Liver (tissue), 9 donors: ENCODE results near the gene DDX59. TPM values are rescaled to one million over a fixed set of nuclear protein-coding genes. Genes with fewer than 3 reads are reported as not detected.

Experiments used
- DNase-seq: peaks from one replicate; pipeline ENCODE4 v3.0.0-alpha.2; 2017; ENCODE audit warnings: low spot score
- H3K27ac ChIP-seq, 2 donors: one replicate each; pipeline ENCODE4 v1.7.0; 2013; ENCODE audit warnings: inconsistent platforms in 2 of 2, low read length in 2 of 2, control low read depth in 1 of 2, low read depth in 1 of 2, mild to moderate bottlenecking in 1 of 2
- H3K27me3 ChIP-seq, 4 donors: one replicate each; pipeline versions ENCODE4 v1.6.1 to v1.7.0; 2013; ENCODE audit warnings: low read length in 3 of 4, inconsistent platforms in 1 of 4, mild to moderate bottlenecking in 1 of 4, moderate library complexity in 1 of 4; ENCODE audit not compliant: control insufficient read depth in 4 of 4, insufficient read depth in 4 of 4
- H3K36me3 ChIP-seq, 4 donors: one replicate each; pipeline versions ENCODE4 v1.6.1 to v1.7.0; 2013; ENCODE audit warnings: low read length in 3 of 4, mild to moderate bottlenecking in 3 of 4, low read depth in 1 of 4, moderate library complexity in 1 of 4; ENCODE audit not compliant: control insufficient read depth in 4 of 4, insufficient read depth in 3 of 4
- H3K4me1 ChIP-seq, 4 donors: one replicate each; pipeline versions ENCODE4 v1.6.1 to v1.7.0; 2013; ENCODE audit warnings: low read length in 3 of 4, mild to moderate bottlenecking in 3 of 4, moderate library complexity in 1 of 4; ENCODE audit not compliant: control insufficient read depth in 4 of 4, insufficient read depth in 4 of 4
- H3K4me3 ChIP-seq, 3 donors: one replicate each; pipeline versions ENCODE4 v1.6.1 to v1.7.0; 2013; ENCODE audit warnings: low read length in 3 of 3, control low read depth in 1 of 3, low read depth in 1 of 3, mild to moderate bottlenecking in 1 of 3
- H3K9ac ChIP-seq, 2 donors: one replicate each; pipeline ENCODE4 v1.7.0; 2013; ENCODE audit warnings: low read length in 2 of 2, mild to moderate bottlenecking in 2 of 2, moderate library complexity in 2 of 2, control low read depth in 1 of 2, low read depth in 1 of 2
- H3K9me3 ChIP-seq, 4 donors: one replicate each; pipeline versions ENCODE4 v1.6.1 to v1.7.0; 2013; ENCODE audit warnings: low read length in 3 of 4; ENCODE audit not compliant: control insufficient read depth in 4 of 4
- EGR1 ChIP-seq, 2 donors: IDR thresholded peaks; 2 replicates each; pipeline ENCODE4 v1.6.1; 2016 to 2018; ENCODE audit warnings: antibody characterized with exemption in 2 of 2, low read depth in 2 of 2
- FOXA2 ChIP-seq: IDR thresholded peaks from 2 replicates; pipeline ENCODE4 v1.6.1; 2016; ENCODE audit warnings: antibody characterized with exemption
- GABPA ChIP-seq, 2 donors: IDR thresholded peaks in 1 of 2; conservative IDR thresholded peaks in 1 of 2; 2 replicates each; pipeline ENCODE4 v1.6.1; 2016; ENCODE audit warnings: antibody characterized with exemption in 2 of 2, mild to moderate bottlenecking in 1 of 2, moderate library complexity in 1 of 2
- HNF4A ChIP-seq, 2 donors: conservative IDR thresholded peaks; 2 replicates each; pipeline ENCODE4 v1.6.1; 2016; ENCODE audit warnings: antibody characterized with exemption in 2 of 2, mild to moderate bottlenecking in 2 of 2
- HNF4G ChIP-seq: IDR thresholded peaks from 2 replicates; pipeline ENCODE4 v1.6.1; 2016; ENCODE audit warnings: antibody characterized with exemption
- JUND ChIP-seq, 2 donors: IDR thresholded peaks; 2 replicates each; pipeline ENCODE4 v1.6.1; 2016; ENCODE audit warnings: antibody characterized with exemption in 2 of 2
- NR2F2 ChIP-seq: IDR thresholded peaks from 2 replicates; pipeline ENCODE4 v1.6.1; 2016; ENCODE audit warnings: antibody characterized with exemption
- RAD21 ChIP-seq, 2 donors: IDR thresholded peaks; 2 replicates each; pipeline ENCODE4 v1.6.1; 2016; ENCODE audit warnings: antibody characterized with exemption in 2 of 2, mild to moderate bottlenecking in 2 of 2
- RXRA ChIP-seq, 2 donors: IDR thresholded peaks; 2 replicates each; pipeline ENCODE4 v1.6.1; 2017 to 2018; ENCODE audit warnings: antibody characterized with exemption in 2 of 2, mild to moderate bottlenecking in 1 of 2
- TAF1 ChIP-seq: conservative IDR thresholded peaks from 2 replicates; pipeline ENCODE4 v1.6.1; 2016; ENCODE audit warnings: antibody characterized with exemption, mild to moderate bottlenecking
- YY1 ChIP-seq: IDR thresholded peaks from 2 replicates; pipeline ENCODE4 v1.6.1; 2016; ENCODE audit warnings: antibody characterized with exemption, mild to moderate bottlenecking
- WGBS: extraction: QIAGEN DNeasy Blood & Tissue Kit; methylation state at CpG from one replicate; pipeline ENCODE4 v1.1.7; 2013; 5-methylcytosine and 5-hydroxymethylcytosine counted together
- polyA plus RNA-seq, 2 donors: library from polyadenylated mRNA; stranded (reverse) in 1 of 2; unstranded in 1 of 2; fragments of 200-250 nt in 1 of 2; fragments of >200 nt in 1 of 2; fragmentation: Nextera tagmentation in 1 of 2; extraction: Ambion mirVana in 1 of 2; gene quantifications; one replicate each; pipeline versions ENCODE4 v1.2.1 to v1.2.3, GENCODE V29; 2013 to 2015
- total RNA-seq, 2 donors: library from RNA; depleted of rRNA; stranded (reverse); fragments of >200 nt; gene quantifications; one replicate each; pipeline ENCODE4 v1.2.3, GENCODE V29; 2014
- TF ChIP-seq, protein P1 (sequence below): fragments of 150-350 bp; IDR thresholded peaks from 2 replicates; pipeline ENCODE4 v1.5.1; 2017; ENCODE audit warnings: improper control_type of control experiment, low read depth, low read length; ENCODE audit not compliant: missing input control
- TF ChIP-seq, protein P2 (sequence below): IDR thresholded peaks from 2 replicates; pipeline ENCODE4 v1.6.1; 2016; ENCODE audit warnings: antibody characterized with exemption
- TF ChIP-seq, protein P3 (sequence below): IDR thresholded peaks from 2 replicates; pipeline ENCODE4 v1.6.1; 2016; ENCODE audit warnings: antibody characterized with exemption, mild to moderate bottlenecking
- TF ChIP-seq, protein P4 (sequence below): IDR thresholded peaks from 2 replicates; pipeline ENCODE4 v1.6.1; 2016; ENCODE audit warnings: antibody characterized with exemption
- donor health status: healthy.
- donor health status: healthy.
- donor health status: healthy.
- donor health status: healthy.
- donor health status: healthy.

The DDX59 gene
- total and polyA plus RNA-seq, 4 donors: 5.8 to 12.1 (median 8.6) TPM

DNA sequence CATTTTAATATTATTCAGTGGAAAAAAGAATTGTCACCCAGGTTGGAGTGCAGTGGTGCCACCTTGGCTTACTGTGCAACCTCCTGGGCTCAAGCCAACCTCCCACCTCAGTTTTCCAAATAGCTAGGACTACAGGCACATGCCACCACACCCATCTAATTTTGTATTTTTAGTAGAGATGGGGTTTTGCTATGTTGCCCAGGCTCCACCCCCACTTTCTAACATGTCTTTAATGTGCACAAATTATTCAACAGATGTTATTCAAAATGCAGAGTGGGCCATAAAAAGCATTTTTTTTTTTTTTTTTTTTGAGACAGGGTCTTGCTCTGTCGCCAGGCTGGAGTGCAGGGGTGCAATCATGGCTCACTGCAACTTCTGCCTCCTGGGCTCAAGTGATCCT, 17.3 kb downstream of the DDX59 start:
- TF ChIP-seq RAD21 (IDR thresholded peaks at IDR 0.05) (no peak), YY1 (no peak), FOXA2 (no peak), HNF4G (no peak), HNF4A (conservative IDR thresholded peaks at IDR 0.05) (no peak), EGR1 (IDR thresholded peaks at IDR 0.05; ENCODE audit: low read depth in 2 of 2) (no peak), TAF1 (no peak), NR2F2 (no peak), RXRA (IDR thresholded peaks at IDR 0.05) (no peak), GABPA (IDR thresholded peaks at IDR 0.05 in 1 of 2, conservative IDR thresholded peaks at IDR 0.05 in 1 of 2) (no peak)
- TF ChIP-seq, protein P1, sequence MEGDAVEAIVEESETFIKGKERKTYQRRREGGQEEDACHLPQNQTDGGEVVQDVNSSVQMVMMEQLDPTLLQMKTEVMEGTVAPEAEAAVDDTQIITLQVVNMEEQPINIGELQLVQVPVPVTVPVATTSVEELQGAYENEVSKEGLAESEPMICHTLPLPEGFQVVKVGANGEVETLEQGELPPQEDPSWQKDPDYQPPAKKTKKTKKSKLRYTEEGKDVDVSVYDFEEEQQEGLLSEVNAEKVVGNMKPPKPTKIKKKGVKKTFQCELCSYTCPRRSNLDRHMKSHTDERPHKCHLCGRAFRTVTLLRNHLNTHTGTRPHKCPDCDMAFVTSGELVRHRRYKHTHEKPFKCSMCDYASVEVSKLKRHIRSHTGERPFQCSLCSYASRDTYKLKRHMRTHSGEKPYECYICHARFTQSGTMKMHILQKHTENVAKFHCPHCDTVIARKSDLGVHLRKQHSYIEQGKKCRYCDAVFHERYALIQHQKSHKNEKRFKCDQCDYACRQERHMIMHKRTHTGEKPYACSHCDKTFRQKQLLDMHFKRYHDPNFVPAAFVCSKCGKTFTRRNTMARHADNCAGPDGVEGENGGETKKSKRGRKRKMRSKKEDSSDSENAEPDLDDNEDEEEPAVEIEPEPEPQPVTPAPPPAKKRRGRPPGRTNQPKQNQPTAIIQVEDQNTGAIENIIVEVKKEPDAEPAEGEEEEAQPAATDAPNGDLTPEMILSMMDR: no peak
- TF ChIP-seq, protein P2, sequence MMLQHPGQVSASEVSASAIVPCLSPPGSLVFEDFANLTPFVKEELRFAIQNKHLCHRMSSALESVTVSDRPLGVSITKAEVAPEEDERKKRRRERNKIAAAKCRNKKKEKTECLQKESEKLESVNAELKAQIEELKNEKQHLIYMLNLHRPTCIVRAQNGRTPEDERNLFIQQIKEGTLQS: no peak
- TF ChIP-seq, protein P3, sequence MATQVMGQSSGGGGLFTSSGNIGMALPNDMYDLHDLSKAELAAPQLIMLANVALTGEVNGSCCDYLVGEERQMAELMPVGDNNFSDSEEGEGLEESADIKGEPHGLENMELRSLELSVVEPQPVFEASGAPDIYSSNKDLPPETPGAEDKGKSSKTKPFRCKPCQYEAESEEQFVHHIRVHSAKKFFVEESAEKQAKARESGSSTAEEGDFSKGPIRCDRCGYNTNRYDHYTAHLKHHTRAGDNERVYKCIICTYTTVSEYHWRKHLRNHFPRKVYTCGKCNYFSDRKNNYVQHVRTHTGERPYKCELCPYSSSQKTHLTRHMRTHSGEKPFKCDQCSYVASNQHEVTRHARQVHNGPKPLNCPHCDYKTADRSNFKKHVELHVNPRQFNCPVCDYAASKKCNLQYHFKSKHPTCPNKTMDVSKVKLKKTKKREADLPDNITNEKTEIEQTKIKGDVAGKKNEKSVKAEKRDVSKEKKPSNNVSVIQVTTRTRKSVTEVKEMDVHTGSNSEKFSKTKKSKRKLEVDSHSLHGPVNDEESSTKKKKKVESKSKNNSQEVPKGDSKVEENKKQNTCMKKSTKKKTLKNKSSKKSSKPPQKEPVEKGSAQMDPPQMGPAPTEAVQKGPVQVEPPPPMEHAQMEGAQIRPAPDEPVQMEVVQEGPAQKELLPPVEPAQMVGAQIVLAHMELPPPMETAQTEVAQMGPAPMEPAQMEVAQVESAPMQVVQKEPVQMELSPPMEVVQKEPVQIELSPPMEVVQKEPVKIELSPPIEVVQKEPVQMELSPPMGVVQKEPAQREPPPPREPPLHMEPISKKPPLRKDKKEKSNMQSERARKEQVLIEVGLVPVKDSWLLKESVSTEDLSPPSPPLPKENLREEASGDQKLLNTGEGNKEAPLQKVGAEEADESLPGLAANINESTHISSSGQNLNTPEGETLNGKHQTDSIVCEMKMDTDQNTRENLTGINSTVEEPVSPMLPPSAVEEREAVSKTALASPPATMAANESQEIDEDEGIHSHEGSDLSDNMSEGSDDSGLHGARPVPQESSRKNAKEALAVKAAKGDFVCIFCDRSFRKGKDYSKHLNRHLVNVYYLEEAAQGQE: no peak
- TF ChIP-seq, protein P4, sequence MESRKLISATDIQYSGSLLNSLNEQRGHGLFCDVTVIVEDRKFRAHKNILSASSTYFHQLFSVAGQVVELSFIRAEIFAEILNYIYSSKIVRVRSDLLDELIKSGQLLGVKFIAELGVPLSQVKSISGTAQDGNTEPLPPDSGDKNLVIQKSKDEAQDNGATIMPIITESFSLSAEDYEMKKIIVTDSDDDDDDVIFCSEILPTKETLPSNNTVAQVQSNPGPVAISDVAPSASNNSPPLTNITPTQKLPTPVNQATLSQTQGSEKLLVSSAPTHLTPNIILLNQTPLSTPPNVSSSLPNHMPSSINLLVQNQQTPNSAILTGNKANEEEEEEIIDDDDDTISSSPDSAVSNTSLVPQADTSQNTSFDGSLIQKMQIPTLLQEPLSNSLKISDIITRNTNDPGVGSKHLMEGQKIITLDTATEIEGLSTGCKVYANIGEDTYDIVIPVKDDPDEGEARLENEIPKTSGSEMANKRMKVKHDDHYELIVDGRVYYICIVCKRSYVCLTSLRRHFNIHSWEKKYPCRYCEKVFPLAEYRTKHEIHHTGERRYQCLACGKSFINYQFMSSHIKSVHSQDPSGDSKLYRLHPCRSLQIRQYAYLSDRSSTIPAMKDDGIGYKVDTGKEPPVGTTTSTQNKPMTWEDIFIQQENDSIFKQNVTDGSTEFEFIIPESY: no peak
- Histone ChIP-seq H3K9ac (no peak overlapping the region), H3K4me3 (no peak overlapping the region), H3K27me3 (no peaks in the 10 kb centered on the region), H3K4me1 (no peaks in the 10 kb centered on the region), H3K9me3 (no peaks in the 10 kb centered on the region), H3K27ac (no peak overlapping the region), H3K36me3 (peaks cover 4 to 27% (median 13%) of the 10 kb centered on the region in 4 donors)
- WGBS: 96% methylated on average over 1 of the region's 1 CpG
- no peak for DNase-seq

DNA sequence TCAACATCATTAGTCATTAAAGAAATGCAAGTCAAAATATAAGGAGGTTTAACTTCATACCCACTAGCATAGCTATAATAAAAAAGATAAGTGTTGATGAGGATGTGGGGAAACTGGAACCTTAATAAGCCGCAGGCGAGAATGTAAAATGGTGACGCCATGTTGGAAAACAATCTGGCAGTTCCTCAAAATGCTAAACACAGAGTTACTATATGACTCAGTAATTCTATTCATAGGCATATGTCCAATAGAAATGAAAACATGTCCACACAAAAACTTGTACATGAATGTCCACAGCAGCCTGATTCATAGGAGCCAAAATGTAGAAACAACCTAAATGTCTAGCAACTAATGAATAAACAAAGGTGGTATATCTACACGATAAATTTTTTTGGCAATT, 23.2 kb downstream of the DDX59 start:
- H3K27ac ChIP-seq: no peak overlapping the region
- H3K9ac ChIP-seq: no peak overlapping the region
- no peaks in the 10 kb centered on the region for H3K9me3 ChIP-seq
- no peak for DNase-seq
- H3K36me3 ChIP-seq: peaks cover 0 to 22% (median 11%) of the 10 kb centered on the region in 4 donors
- H3K4me3 ChIP-seq: no peak overlapping the region
- TF ChIP-seq JUND (IDR thresholded peaks at IDR 0.05): peak in 1 of 2 donors; percentile 32
- TF ChIP-seq, protein P4: no peak
- H3K4me1 ChIP-seq: no peaks in the 10 kb centered on the region
- WGBS: 93% methylated on average over 4 of the region's 4 CpGs
- H3K27me3 ChIP-seq: no peaks in the 10 kb centered on the region
